Endothelial cell (in vitro differentiated cells): Measurements from ENCODE around the gene SLC24A3. TPM values are rescaled to one million over a fixed set of nuclear protein-coding genes. Genes with fewer than 3 reads are reported as not detected.

Experiments
- DNase-seq: peaks from one replicate; pipeline ENCODE4 v3.0.0; 2021; ENCODE audit warnings: low spot score
- H3K27ac Mint-ChIP-seq: one replicate; pipeline ENCODE4 v1.8.0; 2021; ENCODE audit warnings: mixed read lengths, inconsistent platforms; ENCODE audit not compliant: unreplicated experiment
- H3K27me3 Mint-ChIP-seq: one replicate; pipeline ENCODE4 v1.8.0; 2021; ENCODE audit warnings: mild to moderate bottlenecking, moderate library complexity, mixed read lengths, inconsistent platforms; ENCODE audit not compliant: unreplicated experiment
- H3K36me3 Mint-ChIP-seq: one replicate; pipeline ENCODE4 v1.8.0; 2021; ENCODE audit warnings: mild to moderate bottlenecking, low read depth, mixed read lengths, inconsistent platforms; ENCODE audit not compliant: unreplicated experiment
- H3K4me1 Mint-ChIP-seq: one replicate; pipeline ENCODE4 v1.8.0; 2021; ENCODE audit warnings: mild to moderate bottlenecking, mixed read lengths, inconsistent platforms; ENCODE audit not compliant: unreplicated experiment
- H3K4me3 Mint-ChIP-seq: one replicate; pipeline ENCODE4 v1.8.0; 2021; ENCODE audit warnings: mild to moderate bottlenecking, mixed read lengths, inconsistent platforms; ENCODE audit not compliant: unreplicated experiment
- H3K9me3 Mint-ChIP-seq: one replicate; pipeline ENCODE4 v1.8.0; 2021; ENCODE audit warnings: mixed read lengths, inconsistent platforms; ENCODE audit not compliant: unreplicated experiment
- CTCF ChIP-seq: fragments of 200-600 bp; sonication (generic); IDR thresholded peaks from one replicate; pipeline ENCODE4 v1.5.0; 2021; ENCODE audit warnings: antibody characterized with exemption; ENCODE audit not compliant: unreplicated experiment
- total RNA-seq: library from RNA; stranded (reverse); fragmentation: NEBNext Ultra II Directional; extraction: Animal tissue kit (Norgen Biotek cat#: 25700); gene quantifications from one replicate; pipeline ENCODE4 v1.2.1, GENCODE V29; 2021; ENCODE audit not compliant: unreplicated experiment

The SLC24A3 gene
- total RNA-seq, 1 donor from 2014 or later = 0.15 TPM

- no peak for TF ChIP-seq CTCF
- no peak for DNase-seq
- Mint-ChIP-seq H3K9me3 (no peaks in the 10 kb centered on the region), H3K27me3 (no peaks in the 10 kb centered on the region), H3K4me3 (no peak overlapping the region), H3K4me1 (peaks cover 3% of the 10 kb centered on the region), H3K27ac (no peak overlapping the region), H3K36me3 (no peaks in the 10 kb centered on the region)
Measured at GRCh38 chr20:19275038-19275629, 62.7 kb downstream of the SLC24A3 start.

DNA sequence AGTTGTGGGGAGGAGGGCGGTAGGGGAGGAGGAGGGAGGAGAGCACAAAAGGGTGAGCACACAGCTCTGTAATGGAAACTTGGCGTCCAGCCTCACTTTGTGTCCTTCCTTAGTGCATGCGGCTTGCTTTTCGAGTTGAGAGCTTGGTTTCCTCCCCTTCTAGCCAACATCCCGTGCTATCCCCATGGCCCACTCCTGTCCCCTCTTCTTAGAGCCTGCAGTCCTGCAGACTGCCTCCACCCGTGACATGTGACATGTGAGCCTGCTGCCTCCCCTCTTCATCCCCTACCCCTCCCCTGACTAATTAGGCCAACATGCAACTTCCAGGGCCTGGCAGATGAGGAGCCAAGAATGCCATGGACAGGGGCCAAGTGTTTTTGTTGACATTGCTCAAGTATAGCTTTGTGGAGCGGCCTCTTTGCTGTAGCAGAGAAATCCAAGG, 63.2 kb downstream of the SLC24A3 start:
- no peaks in the 10 kb centered on the region for H3K9me3 Mint-ChIP-seq
- no peak for DNase-seq
- no peak overlapping the region for H3K4me3 Mint-ChIP-seq
- no peak for TF ChIP-seq CTCF
- no peaks in the 10 kb centered on the region for H3K27me3 Mint-ChIP-seq
- H3K36me3 Mint-ChIP-seq = no peaks in the 10 kb centered on the region
- peaks cover 3% of the 10 kb centered on the region for H3K4me1 Mint-ChIP-seq
- H3K27ac Mint-ChIP-seq = no peak overlapping the region

DNA sequence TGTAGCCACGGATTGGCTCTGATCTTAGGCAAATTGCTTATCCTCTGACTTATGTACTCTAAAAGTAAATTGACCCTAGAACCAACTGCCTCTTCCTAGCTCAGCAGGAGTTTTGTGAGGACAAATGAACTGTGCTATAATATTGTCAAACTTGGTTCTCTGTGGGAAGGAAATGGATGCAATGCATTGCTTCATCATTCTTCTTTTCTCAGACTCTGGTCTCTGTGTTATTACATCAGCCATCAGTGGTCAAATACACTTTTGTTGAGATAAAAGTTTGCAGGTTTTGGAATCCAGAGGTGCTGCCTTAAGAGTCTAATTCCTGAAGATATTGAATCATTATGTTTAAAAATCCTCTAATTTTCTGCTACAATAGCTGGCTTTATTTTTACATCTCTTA, 64.9 kb downstream of the SLC24A3 start:
- H3K4me3 Mint-ChIP-seq = no peak overlapping the region
- peaks cover 3% of the 10 kb centered on the region for H3K4me1 Mint-ChIP-seq

GRCh38 chr20:19283490-19284025, 71.1 kb downstream of the SLC24A3 start:
- H3K27me3 Mint-ChIP-seq = peaks cover 1% of the 10 kb centered on the region
- no peaks in the 10 kb centered on the region for H3K9me3 Mint-ChIP-seq
- DNase-seq = no peak
- TF ChIP-seq CTCF = no peak
- H3K27ac Mint-ChIP-seq = no peak overlapping the region
- H3K4me3 Mint-ChIP-seq = no peak overlapping the region
- H3K4me1 Mint-ChIP-seq = peaks cover 3% of the 10 kb centered on the region
- no peaks in the 10 kb centered on the region for H3K36me3 Mint-ChIP-seq

More for the DNA sequence above, 64.9 kb downstream of the SLC24A3 start:
- Mint-ChIP-seq H3K36me3 (no peaks in the 10 kb centered on the region), H3K9me3 (no peaks in the 10 kb centered on the region), H3K27ac (no peak overlapping the region), H3K27me3 (no peaks in the 10 kb centered on the region)
- DNase-seq = no peak
- no peak for TF ChIP-seq CTCF

GRCh38 chr20:19284400-19285178, 72.1 kb downstream of the SLC24A3 start:
- Mint-ChIP-seq H3K27ac (no peak overlapping the region), H3K27me3 (peaks cover 1% of the 10 kb centered on the region), H3K9me3 (no peaks in the 10 kb centered on the region), H3K4me1 (no peaks in the 10 kb centered on the region), H3K4me3 (no peak overlapping the region), H3K36me3 (no peaks in the 10 kb centered on the region)
- no peak for TF ChIP-seq CTCF
- no peak for DNase-seq
